ENCODE data around the gene GLIS1.

DNA sequence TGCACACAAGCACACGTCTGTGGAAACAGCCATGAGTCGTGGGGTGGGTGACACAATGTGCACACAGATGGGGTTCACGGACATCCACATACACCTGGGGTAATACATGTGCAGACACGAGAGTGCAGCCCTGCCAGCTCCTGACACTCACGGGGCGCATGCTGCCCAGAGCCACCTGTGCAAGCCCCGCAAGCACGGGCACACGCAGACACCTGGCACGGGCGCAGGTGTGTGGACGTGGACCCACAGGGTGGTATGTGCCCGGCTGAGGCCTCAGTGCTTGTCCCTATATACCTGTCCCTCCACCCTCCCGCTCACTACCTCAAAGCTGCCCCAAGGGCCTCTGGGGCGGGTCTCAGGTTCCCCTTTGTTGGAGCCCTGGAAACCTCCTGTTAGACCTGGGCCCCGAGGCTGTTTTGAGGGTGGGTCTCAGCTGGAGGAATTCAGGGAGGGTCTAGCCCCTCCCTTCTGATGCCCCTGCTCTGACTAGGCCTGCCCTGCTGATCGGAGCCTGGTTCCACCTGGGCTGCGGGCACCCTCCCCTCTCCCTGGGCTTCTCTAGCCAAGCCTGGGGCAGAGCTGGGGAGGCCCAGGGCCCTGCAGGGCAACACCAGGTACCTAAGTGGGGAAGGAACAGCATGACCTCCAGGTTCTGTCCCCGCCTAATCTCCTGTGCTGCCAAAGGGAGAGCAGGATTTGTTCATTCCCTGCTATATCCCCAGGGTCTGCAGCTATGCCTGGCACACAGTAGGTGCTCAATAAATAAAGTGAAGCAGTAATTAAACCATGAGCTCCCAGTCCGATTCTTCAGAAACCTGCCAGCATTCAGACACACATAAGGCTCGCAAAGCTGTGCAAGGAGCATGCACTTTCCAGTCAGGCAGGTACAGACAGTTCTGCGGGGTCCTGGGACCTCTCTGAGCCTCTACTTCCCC, 230.6 kb downstream of the GLIS1 start:
- no peak for TF ChIP-seq CTCF (IDR thresholded peaks at IDR 0.05)
- no peak for TF ChIP-seq POLR2A (IDR thresholded peaks at IDR 0.05)

Data from heart left ventricle (tissue), 13 donors.